Measurements from ENCODE around the gene PRR35.

Gene PRR35

GRCh38 chr16:549544-550263, 10.5 kb upstream of the PRR35 start:
- no peak for DNase-seq

GRCh38 chr16:551210-551609, 9.0 kb upstream of the PRR35 start:
- DNase-seq = no peak

GRCh38 chr16:552171-552570, 8.0 kb upstream of the PRR35 start:
- DNase-seq = no peak

- no peak for DNase-seq
Measured at GRCh38 chr16:553601-554296, 6.4 kb upstream of the PRR35 start.

GRCh38 chr16:554297-554621, 5.9 kb upstream of the PRR35 start:
- no peak for DNase-seq

GRCh38 chr16:554640-555365, 5.4 kb upstream of the PRR35 start:
- peak; percentile 21 for DNase-seq

- DNase-seq = no peak
Measured at GRCh38 chr16:555528-556473, 4.4 kb upstream of the PRR35 start.

- DNase-seq = no peak
Measured at GRCh38 chr16:556474-557173, 3.6 kb upstream of the PRR35 start.

- no peak for DNase-seq
Measured at GRCh38 chr16:557463-558297, 2.5 kb upstream of the PRR35 start.

GRCh38 chr16:558298-559020, 1.7 kb upstream of the PRR35 start:
- DNase-seq = no peak

GRCh38 chr16:559021-559380, 1.2 kb upstream of the PRR35 start:
- DNase-seq = no peak

GRCh38 chr16:559411-560203, 587 bp upstream of the PRR35 start:
- DNase-seq = no peak

GRCh38 chr16:560701-561412, 663 bp downstream of the PRR35 start:
- DNase-seq = no peak

- no peak for DNase-seq
Measured at GRCh38 chr16:561413-561794, 1.2 kb downstream of the PRR35 start.

- DNase-seq = no peak
Measured at GRCh38 chr16:561957-562938, 2.1 kb downstream of the PRR35 start.

GRCh38 chr16:563072-563644, 3.0 kb downstream of the PRR35 start:
- no peak for DNase-seq

GRCh38 chr16:564690-565418, 4.7 kb downstream of the PRR35 start:
- DNase-seq = no peak
